ENCODE measurements around the gene RRAGC. TPM values are rescaled to one million over a fixed set of nuclear protein-coding genes. Genes with fewer than 3 reads are reported as not detected.

RRAGC gene
- total and polyA plus RNA-seq, 2 of the 13 experiments (the other 11 are each of a cell fraction or from before 2014, with no cell fraction given) = 7.6 to 8.0 TPM

GRCh38 chr1:38872401-38873026, 12.9 kb upstream of the RRAGC start (continued):
- 0 out of 2 replicates have a peak, but pooled peaks have one; percentile 16 for TF ChIP-seq ETV5 (CRISPR knock-in tag; IDR thresholded peaks at IDR 0.05; ENCODE audit: borderline replicate concordance)
- no peak for TF ChIP-seq CREM (IDR thresholded peaks at IDR 0.05)
- no peak for TF ChIP-seq CREM (CRISPR knock-in tag; IDR thresholded peaks at IDR 0.05)
- TF ChIP-seq GABPA (IDR thresholded peaks at IDR 0.05; ENCODE audit: low read depth, low read length) = no peak
- TF ChIP-seq GABPA (CRISPR knock-in tag; IDR thresholded peaks at IDR 0.05; ENCODE audit: low read depth) = peak; percentile 26; the same call in 1 of the 2 replicates
- TF ChIP-seq HMGA1 (CRISPR knock-in tag; conservative IDR thresholded peaks at IDR 0.05) = no peak
- TF ChIP-seq ZBTB14 (CRISPR knock-in tag; IDR thresholded peaks at IDR 0.05) = 0 out of 2 replicates have a peak, but pooled peaks have one; percentile 32
- no peak for TF ChIP-seq ELF4 (CRISPR knock-in tag; IDR thresholded peaks at IDR 0.05; ENCODE audit: borderline replicate concordance)
- no peak for TF ChIP-seq PAX8 (CRISPR knock-in tag; IDR thresholded peaks at IDR 0.05; ENCODE audit: borderline replicate concordance)
- TF ChIP-seq SNAI1 (CRISPR knock-in tag; IDR thresholded peaks at IDR 0.05; ENCODE audit: borderline replicate concordance) = peak; percentile 62; the same call in 1 of the 2 replicates
- TF ChIP-seq ZBTB10 (CRISPR knock-in tag; IDR thresholded peaks at IDR 0.05; ENCODE audit: borderline replicate concordance) = 0 out of 2 replicates have a peak, but pooled peaks have one; percentile 31
- TF ChIP-seq ZNF781 (CRISPR knock-in tag; IDR thresholded peaks at IDR 0.05; ENCODE audit: borderline replicate concordance, not compliant biosample characterization) = peak; percentile 26
- TF ChIP-seq ZBTB38 (CRISPR knock-in tag; IDR thresholded peaks at IDR 0.05) = no peak
- no peak for TF ChIP-seq ZBTB2 (CRISPR knock-in tag; IDR thresholded peaks at IDR 0.05; ENCODE audit: low read depth)
- TF ChIP-seq ISL2 (CRISPR knock-in tag; IDR thresholded peaks at IDR 0.05) = 0 out of 2 replicates have a peak, but pooled peaks have one; percentile 8
- TF ChIP-seq ZNF317 (CRISPR knock-in tag; IDR thresholded peaks at IDR 0.05) = 0 out of 2 replicates have a peak, but pooled peaks have one; percentile 6
- TF ChIP-seq, protein P1, sequence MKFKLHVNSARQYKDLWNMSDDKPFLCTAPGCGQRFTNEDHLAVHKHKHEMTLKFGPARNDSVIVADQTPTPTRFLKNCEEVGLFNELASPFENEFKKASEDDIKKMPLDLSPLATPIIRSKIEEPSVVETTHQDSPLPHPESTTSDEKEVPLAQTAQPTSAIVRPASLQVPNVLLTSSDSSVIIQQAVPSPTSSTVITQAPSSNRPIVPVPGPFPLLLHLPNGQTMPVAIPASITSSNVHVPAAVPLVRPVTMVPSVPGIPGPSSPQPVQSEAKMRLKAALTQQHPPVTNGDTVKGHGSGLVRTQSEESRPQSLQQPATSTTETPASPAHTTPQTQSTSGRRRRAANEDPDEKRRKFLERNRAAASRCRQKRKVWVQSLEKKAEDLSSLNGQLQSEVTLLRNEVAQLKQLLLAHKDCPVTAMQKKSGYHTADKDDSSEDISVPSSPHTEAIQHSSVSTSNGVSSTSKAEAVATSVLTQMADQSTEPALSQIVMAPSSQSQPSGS (CRISPR knock-in tag; IDR thresholded peaks at IDR 0.05) = 0 out of 2 replicates have a peak, but pooled peaks have one; percentile 4
- TF ChIP-seq SP2 (CRISPR knock-in tag; IDR thresholded peaks at IDR 0.05) = no peak
- TF ChIP-seq FOXC1 (CRISPR knock-in tag; IDR thresholded peaks at IDR 0.05; ENCODE audit: borderline replicate concordance) = peak; percentile 40; the same call in 1 of the 2 replicates
